SH-SY5Y (cell line): ENCODE results near the gene CYB5B.

Source experiments
- GATA2 ChIP-seq: IDR thresholded peaks from 2 replicates; pipeline ENCODE4 v1.6.1; 2011; ENCODE audit warnings: mild to moderate bottlenecking, low read depth, low read length
- GATA3 ChIP-seq: IDR thresholded peaks from 2 replicates; pipeline ENCODE4 v1.6.1; 2011; ENCODE audit warnings: low read depth, mild to moderate bottlenecking, low read length, moderate library complexity

CYB5B gene

GRCh38 chr16:69463876-69464275, 39.5 kb downstream of the CYB5B start:
- TF ChIP-seq GATA2 (no peak), GATA3 (no peak)

DNA sequence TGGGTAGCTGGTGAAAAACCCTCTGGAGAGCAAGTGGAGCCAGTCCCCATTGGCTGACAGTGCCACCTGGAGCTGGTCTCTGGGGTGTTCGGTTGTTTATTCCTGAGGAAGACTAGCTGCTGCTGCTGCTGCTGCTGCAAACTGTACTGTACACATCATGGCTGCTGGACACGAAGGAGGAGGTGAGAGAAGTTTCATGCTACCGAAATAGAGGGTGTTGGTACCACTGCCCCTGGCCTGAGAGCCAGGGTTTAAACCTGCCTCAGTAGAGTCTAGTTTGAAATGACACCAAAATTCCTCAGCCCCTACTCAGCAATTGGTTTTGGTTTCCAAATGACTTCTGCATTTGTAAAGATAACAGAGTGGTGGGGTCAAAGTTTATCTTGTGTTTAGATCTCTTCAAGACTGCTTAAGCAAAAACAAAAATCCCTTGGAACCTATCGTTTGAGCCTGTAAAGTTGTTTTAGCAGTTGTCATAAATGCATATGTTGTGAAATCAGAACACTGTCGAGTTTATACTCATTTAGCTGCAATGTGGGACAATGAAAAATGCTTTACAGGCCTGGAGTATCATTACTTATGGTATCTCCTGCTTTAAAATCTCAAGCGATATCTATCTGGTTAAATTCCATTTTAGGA, 40.8 kb downstream of the CYB5B start:
- TF ChIP-seq GATA3 (no peak), GATA2 (no peak)

GRCh38 chr16:69465881-69466280, 41.5 kb downstream of the CYB5B start:
- TF ChIP-seq GATA2 (no peak), GATA3 (no peak)

- TF ChIP-seq GATA2 (no peak), GATA3 (no peak)
Measured at GRCh38 chr16:69466547-69466946, 42.1 kb downstream of the CYB5B start.

DNA sequence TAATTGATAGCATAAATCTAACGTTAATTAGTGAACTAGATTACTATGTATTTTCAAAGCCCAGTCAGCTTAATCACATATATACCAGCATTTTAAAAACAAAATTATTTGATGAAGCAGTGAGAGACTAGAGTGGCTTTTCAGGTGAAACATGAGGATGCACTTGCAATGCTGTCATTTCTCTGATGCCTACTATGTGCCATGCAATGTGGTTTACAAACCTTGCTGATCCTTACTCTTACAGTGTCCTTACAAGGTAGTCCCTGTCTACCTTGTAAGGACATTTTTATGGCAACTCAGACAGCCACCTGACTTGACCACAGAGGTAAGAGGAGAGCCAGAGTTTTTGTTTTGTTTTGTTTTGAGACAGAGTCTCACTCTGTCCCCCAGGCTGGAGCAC, 42.7 kb downstream of the CYB5B start:
- no peak for TF ChIP-seq GATA3
- TF ChIP-seq GATA2: no peak

DNA sequence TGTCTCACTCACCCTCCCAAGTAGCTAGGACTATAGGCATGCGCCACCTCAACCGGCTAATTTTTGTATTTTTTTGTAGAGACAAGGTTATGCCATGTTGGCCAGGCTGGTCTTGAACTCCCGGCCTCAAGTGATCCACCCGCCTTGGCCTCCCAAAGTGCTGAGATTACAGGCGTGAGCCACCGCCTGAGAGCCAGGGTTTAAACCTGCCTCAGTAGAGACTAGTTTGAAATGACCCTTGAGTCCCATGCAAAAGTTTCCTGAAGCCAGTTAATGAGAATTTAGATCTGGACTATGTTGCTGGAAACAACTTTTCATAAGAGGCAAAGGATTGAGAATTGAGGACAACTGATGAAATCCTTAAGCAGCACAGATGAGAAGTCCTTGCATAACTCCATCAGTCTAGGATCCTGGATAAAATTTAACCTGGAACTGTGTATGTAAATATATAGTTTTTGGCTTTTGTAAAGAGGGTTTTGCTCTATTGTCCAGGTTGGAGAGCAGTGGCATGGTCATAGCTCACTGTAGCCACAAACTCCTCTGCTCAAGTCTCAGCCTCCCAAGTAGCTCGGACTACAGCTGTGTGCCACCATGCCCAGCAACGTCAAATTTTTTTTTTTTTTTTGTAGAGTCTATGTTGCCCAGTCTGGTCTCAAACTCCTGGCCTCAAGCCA, 43.2 kb downstream of the CYB5B start:
- TF ChIP-seq GATA2 (no peak), GATA3 (no peak)

DNA sequence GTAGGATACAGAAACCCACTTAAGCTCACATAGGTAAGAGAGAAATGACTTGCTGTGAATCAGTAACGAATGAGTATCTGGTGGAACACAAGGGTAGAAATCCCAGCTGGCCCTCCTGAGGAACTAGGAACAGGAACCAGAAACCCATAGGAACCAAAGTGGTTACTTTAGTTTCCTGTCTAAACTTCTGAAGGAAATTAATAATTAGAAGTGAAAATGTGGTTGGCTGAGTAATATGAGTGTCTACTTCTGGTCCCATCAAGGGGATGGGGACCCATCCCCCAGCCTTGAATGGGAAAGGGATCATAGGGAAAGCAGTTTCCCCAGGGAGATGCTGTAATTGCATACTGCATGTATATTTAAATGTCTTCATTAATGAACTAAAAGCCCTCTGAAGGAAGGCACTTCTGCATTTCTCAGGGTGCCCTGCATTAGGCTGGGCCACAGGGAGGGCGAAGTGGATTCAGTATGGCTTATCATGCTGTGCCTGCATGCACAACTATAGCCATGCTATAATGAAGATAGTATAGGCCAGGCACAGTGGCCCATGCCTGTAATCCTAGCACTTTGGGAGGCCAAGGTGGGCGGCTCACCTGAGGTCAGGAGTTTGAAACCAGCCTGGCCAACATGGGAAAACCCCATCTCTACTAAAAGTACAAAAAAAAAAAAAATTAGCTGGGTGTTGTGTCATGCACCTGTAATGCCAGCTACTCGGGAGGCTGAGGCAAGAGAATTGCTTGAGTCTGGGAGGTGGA, 45.6 kb downstream of the CYB5B start:
- TF ChIP-seq GATA2 (no peak), GATA3 (no peak)

GRCh38 chr16:69471121-69471520, 46.7 kb downstream of the CYB5B start:
- TF ChIP-seq GATA3: no peak
- no peak for TF ChIP-seq GATA2

- TF ChIP-seq GATA3 (no peak), GATA2 (no peak)
Measured at GRCh38 chr16:69474408-69474807, 50.0 kb downstream of the CYB5B start.

DNA sequence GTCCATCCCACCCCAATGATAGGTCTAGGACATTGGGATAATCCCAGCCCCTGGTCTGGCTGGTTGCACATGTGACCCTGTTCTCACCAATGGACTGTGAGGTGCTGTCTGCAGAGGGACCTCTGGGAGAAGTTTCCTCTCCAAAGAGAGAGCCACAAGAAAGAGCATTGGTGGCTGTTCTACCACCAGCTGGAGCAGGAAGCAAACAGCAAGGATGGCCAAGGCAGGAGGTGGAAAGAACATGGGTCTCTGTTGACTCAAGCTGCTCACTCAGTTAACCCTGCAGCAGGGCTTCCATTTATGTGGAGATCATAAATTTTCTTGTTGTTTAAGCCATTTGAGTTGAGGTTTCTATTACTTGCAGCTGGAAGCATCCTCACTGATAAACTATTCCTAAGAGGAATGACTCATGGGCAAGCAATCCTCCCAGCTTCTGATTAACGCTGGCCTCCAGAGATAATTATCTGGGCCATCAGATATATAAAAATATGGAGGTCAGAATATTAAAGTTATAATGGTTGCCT, 52.6 kb downstream of the CYB5B start:
- peak; percentile 28; the same call in 1 of the 2 replicates for TF ChIP-seq GATA2
- TF ChIP-seq GATA3: no peak

DNA sequence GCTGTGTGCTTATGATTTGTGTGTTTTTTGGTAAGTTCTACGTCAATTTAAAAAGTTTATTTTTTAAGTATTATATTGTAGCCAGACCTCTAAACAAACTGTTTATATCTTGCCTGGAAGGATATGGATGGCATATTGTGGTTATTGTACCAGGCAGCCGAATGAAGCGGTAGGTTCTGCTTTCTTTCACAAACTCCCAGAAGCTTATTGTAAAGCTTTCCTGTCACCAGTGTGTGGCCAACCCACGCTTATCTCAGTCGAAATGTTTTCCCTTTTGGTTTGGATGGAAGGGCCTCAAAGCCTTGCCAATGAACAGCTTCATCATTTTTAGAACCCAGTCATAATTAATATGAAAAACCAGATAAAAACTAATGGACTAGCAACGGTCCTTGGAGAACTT, 53.1 kb downstream of the CYB5B start:
- TF ChIP-seq GATA2: no peak
- no peak for TF ChIP-seq GATA3

GRCh38 chr16:69478685-69479084, 54.3 kb downstream of the CYB5B start:
- TF ChIP-seq GATA3 (no peak), GATA2 (no peak)

DNA sequence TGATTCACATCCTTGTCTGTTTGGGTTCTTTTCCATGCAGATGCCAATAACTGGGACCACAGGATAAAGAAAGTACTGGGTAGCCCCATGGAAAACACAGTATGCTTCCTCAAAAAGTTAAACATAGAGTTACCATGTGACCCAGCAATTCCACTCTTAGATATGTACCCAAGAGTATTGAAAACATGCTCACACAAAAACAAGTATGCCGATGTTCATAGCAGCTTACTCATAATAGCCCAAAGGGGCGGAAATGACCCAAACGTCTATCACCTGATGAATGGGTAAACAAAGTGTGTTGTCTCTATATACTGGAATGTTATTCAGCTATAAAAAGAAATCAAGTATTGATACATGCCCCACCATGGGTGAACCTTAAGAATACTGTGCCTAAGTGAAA, 55.4 kb downstream of the CYB5B start:
- TF ChIP-seq GATA2: no peak
- no peak for TF ChIP-seq GATA3

- TF ChIP-seq GATA3 (no peak), GATA2 (no peak)
Measured at GRCh38 chr16:69481901-69482341, 57.5 kb downstream of the CYB5B start.
